Body of pancreas (tissue), 4 donors: ENCODE data around the gene DIS3. TPM values are rescaled to one million over a fixed set of nuclear protein-coding genes. Genes with fewer than 3 reads are reported as not detected.
"Not testable (repeated sequence)": the region's sequence is repeated elsewhere in the genome, so short reads cannot be mapped to it uniquely, and the experiment has no call there.

Experiments used
- ATAC-seq: fragments of 150-250 bp; one replicate; pipeline ENCODE4 v1.9.1; 2016
- DNase-seq, 4 donors: peaks; one replicate each; pipeline ENCODE4 v3.0.0-alpha.2; 2019
- H3K27ac ChIP-seq, 4 donors: fragments of 200-600 bp; sonication (generic); 1 replicate in 3 of 4; 2 replicates in 1 of 4; pipeline versions ENCODE4 v1.5.1 to v1.6.1; 2016 to 2019; ENCODE audit warnings: mild to moderate bottlenecking in 1 of 4, mixed read lengths in 1 of 4, moderate library complexity in 1 of 4
- H3K27me3 ChIP-seq, 2 donors: fragments of 200-600 bp; sonication (generic); one replicate each; pipeline ENCODE4 v1.6.0; 2016; ENCODE audit warnings: mild to moderate bottlenecking in 1 of 2
- H3K36me3 ChIP-seq, 2 donors: fragments of 200-600 bp; sonication (generic); replicated peaks in 1 of 2; 2 replicates each; pipeline ENCODE4 v1.5.1; 2016; ENCODE audit warnings: low read depth in 2 of 2; ENCODE audit not compliant: insufficient read depth in 1 of 2
- H3K4me1 ChIP-seq: fragments of 200-600 bp; sonication (generic); one replicate; pipeline ENCODE4 v1.6.0; 2016
- H3K4me3 ChIP-seq, 2 donors: fragments of 200-600 bp; sonication (generic); 1 replicate in 1 of 2; 2 replicates in 1 of 2; pipeline ENCODE4 v1.5.1; 2016 to 2019
- H3K9me3 ChIP-seq, 3 donors: fragments of 200-600 bp; sonication (generic); 1 replicate in 2 of 3; 2 replicates in 1 of 3; pipeline ENCODE4 v1.5.1; 2016
- CTCF ChIP-seq, 7 experiments: fragments of 450-650 bp in 4 of 7; fragments of 200-600 bp in 3 of 7; sonication (generic) in 3 of 7; IDR thresholded peaks; one replicate each; pipeline ENCODE4 v1.5.1; 2016 to 2019; ENCODE audit warnings: antibody characterized with exemption in 7 of 7
- POLR2A ChIP-seq, 3 donors: fragments of 450-650 bp; IDR thresholded peaks; one replicate each; pipeline ENCODE4 v1.6.1; 2016; ENCODE audit warnings: antibody characterized with exemption in 3 of 3, mild to moderate bottlenecking in 2 of 3
- WGBS, 2 donors: methylation state at CpG; one replicate each; pipeline ENCODE4 v1.1.5; 2017; 5-methylcytosine and 5-hydroxymethylcytosine counted together
- intact Hi-C: fragments of 100-400 bp; cut with DNase I; formaldehyde crosslinking; loops from one replicate; pipeline ENCODE4 v1.15.1; 2023
- small RNA-seq: library from RNA; depleted of rRNA; stranded (forward); fragments of <200 nt; gene quantifications from one replicate; pipeline ENCODE3, GENCODE V24; 2016
- total RNA-seq, 2 donors: library from RNA; depleted of rRNA; stranded (reverse); fragments of >200 nt; gene quantifications; one replicate each; pipeline ENCODE4 v1.1.0, GENCODE V29; 2016

The DIS3 gene
- total RNA-seq, 2 donors from 2014 or later = 7.9 to 10.1 TPM

GRCh38 chr13:72727417-72728289, 54.0 kb downstream of the DIS3 start, which contains the start of the genes BORA and MZT1:
BORA (plus strand) TSS chr13:72727923; CDS start chr13:72728941, 1,018 bp downstream.
MZT1 (minus strand) TSS chr13:72727629; CDS start chr13:72727602, 27 bp downstream.
- TF ChIP-seq CTCF (IDR thresholded peaks at IDR 0.05) (peak in 1 of 7 experiments; percentile 1), POLR2A (IDR thresholded peaks at IDR 0.05) (peak in 2 of 3 donors; percentile 57 to 65)
- peak; percentile 93 to 96 (median 95) for DNase-seq
- peak; percentile 99 for ATAC-seq
- Histone ChIP-seq H3K4me1 (peaks cover 22% of the 10 kb centered on the region), H3K27me3 (no peaks in the 10 kb centered on the region), H3K36me3 (no peaks in the 10 kb centered on the region), H3K9me3 (no peaks in the 10 kb centered on the region), H3K4me3 (peak within 1 kb of the TSS; percentile 60 to 71), H3K27ac (peak within 1 kb of the TSS in 3 of 4 donors; percentile 2 to 69 (median 41))
- WGBS, 2 donors = 0 to 1% methylated on average over 30 to 70 of the region's 71 CpGs
- intact Hi-C loops = no loop called here

DNA sequence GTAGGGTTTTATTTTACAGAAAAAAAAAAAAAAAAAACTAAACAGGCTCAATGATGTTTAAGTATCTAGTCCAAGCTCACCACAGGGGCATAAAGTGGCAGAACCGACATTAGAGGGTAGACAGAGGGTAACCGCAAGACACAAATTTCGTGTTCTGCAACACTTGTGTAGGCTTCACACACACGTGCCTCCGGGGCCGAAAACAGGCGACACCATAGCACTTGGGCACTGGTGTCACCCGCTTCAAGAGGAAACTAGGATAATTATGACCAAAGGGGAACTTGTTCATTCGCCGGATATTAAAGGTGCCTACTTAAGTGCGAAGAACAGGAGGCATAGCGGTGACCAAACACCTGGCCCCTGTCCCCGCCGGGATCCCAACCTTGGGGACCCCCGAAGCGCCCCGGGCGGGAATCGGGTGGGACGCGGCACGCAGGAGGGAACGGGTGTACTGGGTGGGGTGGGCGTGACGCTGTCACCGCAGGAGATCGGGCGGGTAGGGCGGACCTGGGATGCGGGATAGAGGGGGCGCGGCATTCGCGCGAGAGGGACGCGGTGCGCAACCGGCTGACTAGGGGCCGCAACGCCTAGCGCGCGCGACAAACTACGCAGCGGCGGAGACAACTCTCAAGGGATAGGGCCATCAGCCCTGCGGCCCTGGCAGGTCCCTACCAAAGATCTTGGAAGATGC, 54.8 kb downstream of the DIS3 start:
- intact Hi-C loops = no loop called here
- peak overlapping the region in 3 of 4 donors; percentile 2 to 69 (median 41) for H3K27ac ChIP-seq

GRCh38 chr13:72726185-72726584, 55.5 kb downstream of the DIS3 start:
- H3K27me3 ChIP-seq, ATAC-seq, H3K27ac ChIP-seq, DNase-seq, H3K9me3 ChIP-seq, H3K4me3 ChIP-seq, intact Hi-C loops, H3K36me3 ChIP-seq: not testable (repeated sequence)
- 82 to 89% methylated on average over 15 of the region's 15 CpGs for WGBS, 2 donors
- peaks cover 22% of the 10 kb centered on the region for H3K4me1 ChIP-seq

More for the DNA sequence above, 54.8 kb downstream of the DIS3 start:
- no peaks in the 10 kb centered on the region for H3K27me3 ChIP-seq
- no peak for TF ChIP-seq CTCF (IDR thresholded peaks at IDR 0.05)
- peak; percentile 3 for ATAC-seq
- H3K9me3 ChIP-seq = no peaks in the 10 kb centered on the region
- H3K4me3 ChIP-seq = peak overlapping the region; percentile 60 to 71
- no peaks in the 10 kb centered on the region for H3K36me3 ChIP-seq
- H3K4me1 ChIP-seq = peaks cover 22% of the 10 kb centered on the region
- DNase-seq = peak; percentile 20 to 45 (median 28)
- 3 to 4% methylated on average over 27 to 46 of the region's 49 CpGs for WGBS, 2 donors

DNA sequence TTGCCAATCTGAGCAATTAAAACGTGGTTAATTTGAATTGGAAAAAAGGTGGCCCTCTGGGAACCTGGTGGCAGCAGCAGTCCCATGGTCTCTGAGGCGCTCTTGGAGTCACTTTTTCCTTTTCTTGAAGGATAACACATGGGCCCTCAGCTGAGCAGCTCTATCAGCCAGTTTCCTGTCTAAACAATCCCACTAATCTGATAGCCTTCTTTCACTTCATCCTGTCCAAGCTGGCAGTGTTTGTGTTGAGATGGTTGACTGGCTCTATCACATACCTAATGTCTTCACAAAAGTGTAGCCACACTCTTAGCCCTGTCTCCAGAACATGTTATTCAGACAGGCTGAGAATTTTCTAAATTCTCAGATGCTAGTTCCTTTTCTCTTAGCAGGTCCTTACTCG, 64.9 kb downstream of the DIS3 start:
- H3K36me3 ChIP-seq = peaks cover 0 to 3% of the 10 kb centered on the region in 2 donors
- intact Hi-C loops = no loop called here
- H3K9me3 ChIP-seq = peaks cover 0 to 6% (median 0%) of the 10 kb centered on the region in 3 donors
- ATAC-seq (no peak), DNase-seq (no peak)
- WGBS, 2 donors = 63% methylated on average over 3 of the region's 3 CpGs
- H3K27ac ChIP-seq = no peak overlapping the region
- H3K4me1 ChIP-seq = no peaks in the 10 kb centered on the region
- H3K4me3 ChIP-seq = no peak overlapping the region
- no peak for TF ChIP-seq CTCF (IDR thresholded peaks at IDR 0.05)
- no peak for TF ChIP-seq POLR2A (IDR thresholded peaks at IDR 0.05)
- no peaks in the 10 kb centered on the region for H3K27me3 ChIP-seq

Small RNA genes lying within 50 kb of the gene (small RNA-seq; reads per million reads assigned to genes)
- gene RNU6-80P = not detected

Other genes starting within 250 kb of the DIS3 start
- 1 to 10 TPM; 2.3 to 4.9 TPM for gene MZT1, start 54.3 kb downstream of the DIS3 start, total RNA-seq
- 1 to 10 TPM in 1 of 2 donors, under 1 TPM in 1; 0.99 to 1.6 TPM for gene BORA, start 54.0 kb downstream of the DIS3 start, total RNA-seq
- gene PIBF1, start 233 bp upstream of the DIS3 start, total RNA-seq = 10 to 100 TPM in 1 of 2 donors, 1 to 10 TPM in 1; 7.6 to 25.9 TPM